Breast epithelium (tissue), 3 donors: Measurements from ENCODE around the gene PRSS2.

Experiments
- POLR2A ChIP-seq: fragments of 450-650 bp; IDR thresholded peaks from one replicate; pipeline ENCODE4 v1.6.1; 2016; ENCODE audit warnings: antibody characterized with exemption, mild to moderate bottlenecking, moderate library complexity
- TF ChIP-seq, protein P1 (sequence below), 3 donors: fragments of 450-650 bp; IDR thresholded peaks; one replicate each; pipeline ENCODE4 v1.5.1; 2016 to 2017; ENCODE audit warnings: antibody characterized with exemption in 3 of 3, mild to moderate bottlenecking in 3 of 3, moderate library complexity in 3 of 3

DNA sequence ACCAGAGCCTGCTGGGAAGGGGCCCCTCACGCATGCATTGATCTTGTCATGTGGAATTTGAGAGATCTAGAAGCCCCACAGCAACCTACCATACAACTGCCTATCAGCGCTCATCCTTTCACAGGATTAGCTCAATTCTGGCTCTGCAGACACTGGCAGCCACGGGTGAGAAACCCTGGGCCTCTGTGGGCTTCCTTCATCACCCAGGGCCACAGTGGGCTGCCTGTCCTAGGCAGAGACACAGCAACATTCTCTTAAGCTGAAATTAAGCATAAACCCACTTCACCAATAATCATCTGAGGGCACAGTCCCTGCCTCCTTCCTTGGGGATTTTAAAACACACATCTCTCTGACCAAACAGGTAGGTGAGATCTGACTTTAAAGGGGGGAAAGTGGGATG lies 3.3 kb upstream of the PRSS2 start:
- no peak for TF ChIP-seq POLR2A
- TF ChIP-seq, protein P1, sequence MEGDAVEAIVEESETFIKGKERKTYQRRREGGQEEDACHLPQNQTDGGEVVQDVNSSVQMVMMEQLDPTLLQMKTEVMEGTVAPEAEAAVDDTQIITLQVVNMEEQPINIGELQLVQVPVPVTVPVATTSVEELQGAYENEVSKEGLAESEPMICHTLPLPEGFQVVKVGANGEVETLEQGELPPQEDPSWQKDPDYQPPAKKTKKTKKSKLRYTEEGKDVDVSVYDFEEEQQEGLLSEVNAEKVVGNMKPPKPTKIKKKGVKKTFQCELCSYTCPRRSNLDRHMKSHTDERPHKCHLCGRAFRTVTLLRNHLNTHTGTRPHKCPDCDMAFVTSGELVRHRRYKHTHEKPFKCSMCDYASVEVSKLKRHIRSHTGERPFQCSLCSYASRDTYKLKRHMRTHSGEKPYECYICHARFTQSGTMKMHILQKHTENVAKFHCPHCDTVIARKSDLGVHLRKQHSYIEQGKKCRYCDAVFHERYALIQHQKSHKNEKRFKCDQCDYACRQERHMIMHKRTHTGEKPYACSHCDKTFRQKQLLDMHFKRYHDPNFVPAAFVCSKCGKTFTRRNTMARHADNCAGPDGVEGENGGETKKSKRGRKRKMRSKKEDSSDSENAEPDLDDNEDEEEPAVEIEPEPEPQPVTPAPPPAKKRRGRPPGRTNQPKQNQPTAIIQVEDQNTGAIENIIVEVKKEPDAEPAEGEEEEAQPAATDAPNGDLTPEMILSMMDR (IDR thresholded peaks at IDR 0.05), result no peak
